ENCODE data around the gene NR4A2.
A peak's percentile ranks its signal among the peaks of the same experiment; 100 is the strongest.

NR4A2 gene

DNA sequence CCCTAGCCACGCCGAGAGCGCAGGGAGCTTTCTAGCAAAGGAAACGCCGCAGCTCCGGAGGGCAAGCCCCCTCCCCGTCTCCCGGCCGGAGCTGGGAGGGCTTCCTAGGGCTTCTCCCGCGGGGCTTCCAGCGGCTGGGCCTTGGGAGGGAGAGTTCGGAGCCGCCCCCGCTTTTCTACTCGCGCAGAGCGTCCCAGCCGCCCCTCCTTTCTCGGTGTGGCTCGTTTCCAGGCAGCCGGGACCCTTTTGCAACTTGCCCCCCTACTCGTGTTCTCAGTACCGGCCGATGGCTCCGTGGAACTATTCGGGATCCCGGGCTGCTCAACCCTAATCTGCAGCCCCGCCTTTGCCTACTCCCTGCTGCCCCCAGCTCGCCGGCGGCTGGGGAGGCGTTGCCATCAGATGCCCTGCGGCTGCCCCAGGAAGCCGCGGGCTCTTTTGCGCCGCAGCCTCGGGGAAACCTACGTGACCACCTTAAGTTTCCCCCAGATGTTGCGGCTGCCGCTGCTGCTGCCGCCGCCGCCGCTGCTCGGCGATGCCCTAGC, 1.5 kb upstream of the NR4A2 start:
- peaks cover 42 to 47% of the 10 kb centered on the region in 2 donors for H3K4me1 Mint-ChIP-seq (ENCODE audit: low read depth in 2 of 2)
- ATAC-seq (replicated peaks) (peak; percentile 37), DNase-seq (peak; percentile 29 to 77 (median 73))
- no peaks in the 10 kb centered on the region for H3K9me3 Mint-ChIP-seq
- peaks cover 0 to 15% of the 10 kb centered on the region in 2 donors for H3K27me3 Mint-ChIP-seq
- H3K27ac Mint-ChIP-seq, result peak overlapping the region; percentile 100
- H3K4me3 Mint-ChIP-seq, result peak overlapping the region; percentile 98
- H3K36me3 Mint-ChIP-seq (ENCODE audit: insufficient read depth), result peaks cover 73% of the 10 kb centered on the region

DNA sequence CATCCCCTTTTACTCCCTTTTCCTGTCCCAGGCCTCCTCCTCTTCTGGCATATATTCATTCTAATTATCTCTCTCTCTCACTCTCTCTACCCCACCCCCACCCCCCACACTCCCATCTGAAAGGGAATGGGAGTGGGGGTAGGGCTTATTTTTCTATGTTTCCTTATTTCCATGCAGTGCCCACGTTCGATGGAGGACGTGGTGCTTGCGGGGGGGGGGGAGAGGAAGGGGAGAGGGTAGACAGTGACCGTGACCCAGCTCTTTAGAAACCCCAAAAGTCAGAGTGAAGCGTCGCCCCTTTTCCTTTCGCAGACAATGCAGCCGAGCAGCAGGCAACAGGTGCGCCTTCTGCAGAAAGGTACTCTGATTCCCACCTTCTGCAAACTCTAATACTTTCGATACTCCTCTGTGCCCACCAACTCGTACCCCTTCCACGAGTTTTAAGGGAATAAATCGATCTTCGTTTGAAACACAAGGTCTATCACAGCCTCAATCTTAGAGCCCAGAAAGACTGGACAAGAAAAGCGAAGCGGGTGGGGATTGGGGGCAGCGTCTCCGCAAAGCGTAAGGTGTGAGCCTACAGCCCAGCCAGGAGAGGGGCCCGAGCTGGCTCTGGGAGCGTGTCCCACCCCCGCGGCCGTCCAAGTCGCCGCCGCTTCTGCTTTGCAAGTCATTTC, 891 bp upstream of the NR4A2 start:
- no peaks in the 10 kb centered on the region for H3K9me3 Mint-ChIP-seq
- H3K4me3 Mint-ChIP-seq, result peak overlapping the region; percentile 98
- peaks cover 38 to 47% of the 10 kb centered on the region in 2 donors for H3K4me1 Mint-ChIP-seq (ENCODE audit: low read depth in 2 of 2)
- peaks cover 0 to 19% of the 10 kb centered on the region in 2 donors for H3K27me3 Mint-ChIP-seq
- H3K27ac Mint-ChIP-seq, result peak overlapping the region; percentile 100
- ATAC-seq (replicated peaks) (no peak), DNase-seq (peak in 2 of 3 experiments; percentile 30 to 38)
- peaks cover 79% of the 10 kb centered on the region for H3K36me3 Mint-ChIP-seq (ENCODE audit: insufficient read depth)

DNA sequence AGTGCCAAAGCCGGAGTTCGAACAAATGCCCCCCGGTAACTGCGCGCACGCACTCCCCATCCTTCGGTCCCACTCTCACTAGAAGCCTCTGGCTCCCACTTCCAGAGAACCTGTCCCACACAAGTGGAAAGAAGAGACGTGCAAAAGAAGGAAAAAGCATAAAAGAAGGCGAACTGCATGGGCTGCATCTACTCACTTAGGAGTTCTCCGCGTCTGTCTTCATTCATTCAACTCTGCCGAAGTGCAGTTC, 312 bp downstream of the NR4A2 start:
- Mint-ChIP-seq H3K36me3 (ENCODE audit: insufficient read depth) (peaks cover 92% of the 10 kb centered on the region), H3K27me3 (peaks cover 0 to 19% of the 10 kb centered on the region in 2 donors), H3K4me1 (ENCODE audit: low read depth in 2 of 2) (peaks cover 38 to 47% of the 10 kb centered on the region in 2 donors), H3K4me3 (peak overlapping the region; percentile 98), H3K27ac (peak overlapping the region; percentile 100), H3K9me3 (no peaks in the 10 kb centered on the region)
- DNase-seq (peak in 1 of 3 experiments; percentile 28), ATAC-seq (replicated peaks) (peak; percentile 0)

DNA sequence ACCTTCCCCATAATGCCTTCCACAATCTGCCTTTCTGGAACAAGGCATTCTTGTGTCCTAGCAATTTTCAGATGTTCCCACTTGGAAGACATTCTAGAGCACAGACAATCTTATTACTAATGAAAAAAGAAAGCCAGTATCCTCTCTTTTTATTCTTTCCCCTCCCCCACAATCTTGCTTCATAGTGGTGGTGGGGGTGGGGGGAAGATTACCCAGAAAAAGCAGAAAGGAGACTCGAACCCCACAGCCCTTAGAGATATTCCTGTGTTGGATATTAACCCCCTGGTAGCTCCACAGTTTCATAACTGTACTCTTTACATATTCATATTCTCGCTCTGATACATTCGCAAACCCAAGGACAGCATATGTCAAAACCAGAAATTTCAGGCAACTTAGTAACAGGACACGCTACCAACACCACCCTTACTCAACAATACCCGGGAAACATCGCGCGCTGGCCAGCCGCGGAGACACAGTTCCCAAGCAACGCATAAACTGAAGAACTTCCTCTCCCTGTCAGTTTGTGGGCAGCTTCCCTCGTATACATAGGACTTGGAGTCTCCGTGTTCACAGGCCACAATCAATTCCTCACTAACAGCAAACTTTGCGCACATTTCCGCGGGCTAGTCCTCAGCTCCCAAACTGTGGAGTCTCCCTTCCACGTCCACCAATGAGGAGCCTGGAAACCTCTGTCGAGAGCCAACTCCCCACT, 793 bp downstream of the NR4A2 start:
- ATAC-seq (replicated peaks), result no peak
- peaks cover 96% of the 10 kb centered on the region for H3K36me3 Mint-ChIP-seq (ENCODE audit: insufficient read depth)
- peak overlapping the region; percentile 98 for H3K4me3 Mint-ChIP-seq
- peaks cover 0 to 19% of the 10 kb centered on the region in 2 donors for H3K27me3 Mint-ChIP-seq
- peaks cover 38 to 47% of the 10 kb centered on the region in 2 donors for H3K4me1 Mint-ChIP-seq (ENCODE audit: low read depth in 2 of 2)
- H3K27ac Mint-ChIP-seq, result peak overlapping the region; percentile 100
- H3K9me3 Mint-ChIP-seq, result no peaks in the 10 kb centered on the region
- DNase-seq, result peak in 2 of 3 experiments; percentile 30 to 53

DNA sequence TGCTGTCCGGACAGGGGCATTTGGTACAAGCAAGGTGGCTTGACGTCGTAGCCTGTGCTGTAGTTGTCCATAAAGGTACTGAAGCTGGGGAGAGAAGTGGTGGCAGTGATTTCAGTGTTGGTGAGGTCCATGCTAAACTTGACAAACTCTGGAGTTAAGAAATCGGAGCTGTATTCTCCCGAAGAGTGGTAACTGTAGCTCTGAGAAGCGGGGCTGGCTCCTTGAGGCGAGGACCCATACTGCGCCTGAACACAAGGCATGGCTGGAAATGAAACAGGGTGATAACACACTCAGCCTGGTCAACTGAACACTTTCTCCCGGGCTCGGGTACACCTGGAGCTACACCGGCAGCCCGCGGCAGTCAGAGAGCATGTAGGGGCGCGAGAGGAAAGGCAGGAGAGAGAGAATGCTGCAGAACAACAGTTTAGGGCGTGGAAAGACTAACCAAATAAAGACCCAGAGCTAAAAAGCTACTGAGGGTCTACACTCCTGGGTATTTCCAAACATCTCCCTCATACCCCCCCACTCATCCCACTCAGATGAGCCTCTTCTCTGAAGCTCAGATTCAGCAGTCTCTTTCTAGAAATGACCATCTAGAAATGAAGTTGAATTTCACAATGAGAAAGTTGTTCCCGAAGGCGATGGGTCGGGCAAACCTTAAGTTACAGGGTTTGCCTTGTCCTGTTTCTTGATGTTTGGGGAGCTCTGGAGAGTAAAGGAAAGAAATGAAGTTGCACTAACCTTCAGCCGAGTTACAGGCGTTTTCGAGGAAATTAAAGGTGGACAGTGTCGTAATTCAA, 2.4 kb downstream of the NR4A2 start:
- peak overlapping the region; percentile 75 to 100 for H3K27ac Mint-ChIP-seq
- DNase-seq (peak in 1 of 3 experiments; percentile 18), ATAC-seq (replicated peaks) (no peak)
- H3K4me1 Mint-ChIP-seq (ENCODE audit: low read depth in 2 of 2), result peaks cover 35 to 40% of the 10 kb centered on the region in 2 donors
- peak overlapping the region; percentile 31 to 51 for H3K4me3 Mint-ChIP-seq
- peaks cover 100% of the 10 kb centered on the region for H3K36me3 Mint-ChIP-seq (ENCODE audit: insufficient read depth)
- H3K9me3 Mint-ChIP-seq, result no peaks in the 10 kb centered on the region
- peaks cover 0 to 19% of the 10 kb centered on the region in 2 donors for H3K27me3 Mint-ChIP-seq

DNA sequence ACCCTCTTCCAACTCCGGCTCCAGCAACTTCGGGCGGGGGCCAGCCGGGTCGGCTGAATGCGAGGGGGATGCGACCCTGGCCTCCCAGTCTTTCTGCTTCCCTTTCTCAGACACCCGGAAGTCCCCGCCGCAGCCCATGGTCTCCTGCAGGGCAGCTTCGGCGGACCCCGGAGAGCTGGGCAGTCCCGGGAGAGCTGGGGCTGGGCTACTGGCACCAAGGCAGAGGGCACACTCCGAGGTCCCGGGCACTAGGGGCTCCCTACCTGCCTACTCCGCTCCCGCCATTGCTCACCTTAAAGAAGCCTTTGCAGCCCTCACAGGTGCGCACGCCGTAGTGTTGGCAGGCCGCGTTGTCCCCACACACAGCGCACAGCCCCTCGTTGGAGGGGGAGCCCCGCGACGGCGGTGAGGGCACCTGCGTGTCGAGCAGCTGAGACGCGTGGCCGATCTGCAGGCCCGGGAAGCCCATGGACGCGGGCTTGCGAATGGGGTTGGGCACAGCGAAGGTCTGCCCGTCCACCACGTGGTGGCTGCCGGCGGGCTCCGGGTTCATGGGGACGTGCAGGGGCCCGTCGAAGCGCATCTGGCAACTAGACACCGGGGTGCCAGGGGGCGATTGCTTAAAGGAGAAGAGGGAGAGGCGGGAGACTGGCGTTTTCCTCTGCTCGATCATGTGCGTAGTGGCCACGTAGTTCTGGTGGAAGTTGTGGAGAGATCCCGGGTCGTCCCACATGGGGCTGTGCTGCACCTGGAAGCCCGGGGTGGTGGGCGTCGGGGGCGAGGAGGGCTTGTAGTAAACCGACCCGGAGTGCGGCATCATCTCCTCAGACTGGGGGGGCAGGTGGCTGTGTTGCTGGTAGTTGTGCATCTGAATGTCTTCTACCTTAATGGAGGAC, 3.2 kb downstream of the NR4A2 start:
- H3K9me3 Mint-ChIP-seq, result no peaks in the 10 kb centered on the region
- peak overlapping the region; percentile 75 to 100 for H3K27ac Mint-ChIP-seq
- no peak for ATAC-seq (replicated peaks)
- H3K4me1 Mint-ChIP-seq (ENCODE audit: low read depth in 2 of 2), result peaks cover 34 to 38% of the 10 kb centered on the region in 2 donors
- peak in 1 of 3 experiments; percentile 32 for DNase-seq
- peaks cover 0 to 19% of the 10 kb centered on the region in 2 donors for H3K27me3 Mint-ChIP-seq
- H3K36me3 Mint-ChIP-seq (ENCODE audit: insufficient read depth), result peaks cover 100% of the 10 kb centered on the region
- H3K4me3 Mint-ChIP-seq, result peak overlapping the region; percentile 31 to 51

DNA sequence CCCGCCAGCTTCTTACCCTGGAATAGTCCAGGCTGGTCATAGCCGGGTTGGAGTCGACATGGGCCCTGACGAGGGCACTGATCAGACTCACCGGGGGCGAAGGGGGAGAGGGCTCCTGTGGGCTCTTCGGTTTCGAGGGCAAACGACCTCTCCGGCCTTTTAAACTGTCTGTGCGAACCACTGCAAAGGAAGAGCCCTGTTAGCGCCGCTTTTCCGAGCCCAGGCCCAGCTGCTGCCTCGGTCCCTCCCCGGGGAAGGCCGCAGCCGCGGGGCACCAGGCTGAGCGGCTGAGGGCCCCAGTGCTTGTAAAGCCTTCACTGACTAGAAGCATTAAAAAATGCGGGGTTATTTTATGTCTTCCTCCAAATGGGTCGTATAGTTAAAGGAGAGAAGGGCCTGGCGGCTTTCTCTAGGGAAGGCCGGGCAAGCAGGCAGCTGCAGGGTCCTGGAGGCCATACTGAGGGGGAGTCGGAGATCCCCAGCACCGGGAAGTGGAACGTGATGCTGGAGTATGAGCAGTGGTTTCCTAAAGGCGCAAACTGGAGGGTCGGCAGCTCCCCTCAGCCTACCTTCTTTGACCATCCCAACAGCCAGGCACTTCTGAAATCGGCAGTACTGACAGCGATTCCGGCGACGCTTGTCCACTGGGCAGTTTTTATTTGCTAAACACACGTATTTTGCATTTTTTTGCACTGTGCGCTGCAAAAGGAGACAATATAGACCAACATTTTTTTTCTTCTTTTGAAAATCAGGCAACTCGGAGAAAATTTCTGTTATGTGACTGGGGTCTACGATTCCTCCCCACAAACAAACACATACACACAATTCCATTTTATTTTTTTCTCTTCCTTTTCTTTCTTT, 4.5 kb downstream of the NR4A2 start:
- H3K9me3 Mint-ChIP-seq, result no peaks in the 10 kb centered on the region
- no peak for DNase-seq
- peaks cover 24 to 31% of the 10 kb centered on the region in 2 donors for H3K4me1 Mint-ChIP-seq (ENCODE audit: low read depth in 2 of 2)
- H3K36me3 Mint-ChIP-seq (ENCODE audit: insufficient read depth), result peaks cover 100% of the 10 kb centered on the region
- no peak for ATAC-seq (replicated peaks)
- peaks cover 6 to 28% of the 10 kb centered on the region in 2 donors for H3K27me3 Mint-ChIP-seq
- peak overlapping the region; percentile 28 to 35 for H3K4me3 Mint-ChIP-seq
- peak overlapping the region; percentile 72 to 100 for H3K27ac Mint-ChIP-seq

DNA sequence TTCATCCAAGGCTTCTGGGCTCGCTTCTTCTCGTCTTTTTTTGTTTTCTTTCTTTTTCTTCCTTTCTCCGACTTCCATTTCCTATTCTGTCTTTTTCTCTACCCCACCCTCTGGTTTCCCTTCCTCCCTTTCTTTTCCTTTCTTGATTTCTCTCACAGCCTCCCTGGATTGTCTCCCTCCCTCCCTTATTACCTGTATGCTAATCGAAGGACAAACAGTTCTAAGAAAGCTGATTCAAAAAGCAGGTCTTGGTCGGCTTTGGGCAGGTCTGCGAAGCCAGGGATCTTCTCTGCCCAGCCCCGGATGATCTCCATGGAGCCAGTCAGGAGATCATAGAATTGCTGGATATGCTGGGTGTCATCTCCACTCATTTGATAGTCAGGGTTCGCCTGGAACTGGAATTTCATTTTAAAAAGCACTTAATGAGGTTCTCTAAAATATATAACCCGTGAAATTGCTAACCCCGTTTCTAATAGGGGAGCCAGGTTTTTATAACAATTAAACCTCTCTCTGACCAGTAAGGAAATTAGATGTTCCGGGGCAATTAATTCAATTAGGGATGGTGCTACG, 5.9 kb downstream of the NR4A2 start:
- DNase-seq, result peak in 1 of 3 experiments; percentile 8
- peaks cover 96% of the 10 kb centered on the region for H3K36me3 Mint-ChIP-seq (ENCODE audit: insufficient read depth)
- ATAC-seq (replicated peaks), result no peak
- no peaks in the 10 kb centered on the region for H3K9me3 Mint-ChIP-seq
- peak overlapping the region; percentile 5 to 11 for H3K4me3 Mint-ChIP-seq
- peaks cover 23 to 29% of the 10 kb centered on the region in 2 donors for H3K4me1 Mint-ChIP-seq (ENCODE audit: low read depth in 2 of 2)
- H3K27ac Mint-ChIP-seq, result peak overlapping the region; percentile 76 to 100
- peaks cover 21 to 42% of the 10 kb centered on the region in 2 donors for H3K27me3 Mint-ChIP-seq

DNA sequence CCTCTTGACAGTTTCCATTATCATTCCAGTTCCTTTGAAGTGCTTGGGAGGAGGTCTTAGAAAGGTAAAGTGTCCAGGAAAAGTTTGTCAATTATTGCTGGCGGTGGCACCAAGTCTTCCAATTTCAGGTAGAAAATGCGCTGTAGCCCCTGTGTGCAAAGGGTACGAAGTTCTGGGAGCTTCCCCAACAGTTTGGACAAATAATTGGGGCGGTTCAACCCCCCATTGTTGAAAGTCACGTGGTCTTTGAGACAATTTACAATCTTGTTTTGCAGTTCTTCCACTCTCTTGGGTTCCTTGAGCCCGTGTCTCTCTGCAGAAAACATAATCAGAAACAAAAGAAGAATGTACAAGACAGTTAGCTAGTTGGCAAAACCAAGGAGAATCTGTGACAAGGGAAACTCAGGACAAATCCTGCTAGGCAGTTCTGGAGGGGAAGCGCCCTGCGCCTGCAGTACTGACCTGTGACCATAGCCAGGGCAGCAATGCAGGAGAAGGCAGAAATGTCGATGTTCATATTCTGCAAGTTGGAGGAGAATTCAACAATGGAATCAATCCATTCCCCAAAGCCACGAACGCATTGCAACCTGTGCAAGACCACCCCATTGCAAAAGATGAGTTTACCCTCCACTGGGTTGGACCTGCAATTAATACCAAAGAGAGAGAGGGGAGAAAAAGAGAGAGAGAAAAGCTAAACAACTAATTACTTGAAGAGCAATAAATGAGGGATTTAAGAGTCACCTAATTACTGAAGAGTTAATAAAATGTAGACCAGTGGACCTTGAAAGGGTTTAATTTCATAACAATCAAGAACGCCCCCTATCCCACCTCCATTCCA, 6.6 kb downstream of the NR4A2 start:
- peaks cover 28 to 49% of the 10 kb centered on the region in 2 donors for H3K27me3 Mint-ChIP-seq
- H3K27ac Mint-ChIP-seq, result peak overlapping the region; percentile 76 to 100
- peak overlapping the region; percentile 9 to 11 for H3K4me3 Mint-ChIP-seq

DNA sequence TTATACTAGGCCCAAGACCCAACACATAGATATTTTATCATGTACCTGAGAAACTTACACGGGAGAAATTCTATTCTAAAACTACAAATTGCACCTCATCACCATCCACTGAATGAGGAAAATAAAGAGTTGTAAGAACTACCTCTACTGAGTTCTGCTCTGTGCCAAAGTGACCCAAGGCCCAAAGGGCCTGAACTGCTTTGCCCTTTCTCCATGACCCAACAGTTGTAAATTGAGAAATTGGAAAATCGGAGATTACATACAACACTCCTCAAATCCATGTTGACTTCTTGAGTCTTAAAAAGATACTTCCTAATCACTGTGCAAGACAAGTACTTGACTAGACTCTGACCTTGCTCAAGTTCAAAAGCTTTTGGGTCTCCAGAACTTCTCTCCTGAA, 8.8 kb downstream of the NR4A2 start:
- Mint-ChIP-seq H3K4me1 (ENCODE audit: low read depth in 2 of 2) (peaks cover 26 to 31% of the 10 kb centered on the region in 2 donors), H3K4me3 (no peak overlapping the region), H3K27me3 (peaks cover 46 to 53% of the 10 kb centered on the region in 2 donors), H3K36me3 (ENCODE audit: insufficient read depth) (peaks cover 78% of the 10 kb centered on the region), H3K27ac (peak overlapping the region in 1 of 2 donors; percentile 83), H3K9me3 (no peaks in the 10 kb centered on the region)
- ATAC-seq (replicated peaks) (no peak), DNase-seq (no peak)

More for the DNA sequence above, 6.6 kb downstream of the NR4A2 start:
- no peaks in the 10 kb centered on the region for H3K9me3 Mint-ChIP-seq
- peak in 1 of 3 experiments; percentile 14 for DNase-seq
- H3K36me3 Mint-ChIP-seq (ENCODE audit: insufficient read depth), result peaks cover 96% of the 10 kb centered on the region
- no peak for ATAC-seq (replicated peaks)
- H3K4me1 Mint-ChIP-seq (ENCODE audit: low read depth in 2 of 2), result peaks cover 25 to 29% of the 10 kb centered on the region in 2 donors
